GM12891 (cell line): ENCODE results near the gene EPB41L4A.

ENCODE experiments used
- DNase-seq: peaks from one replicate; pipeline ENCODE4 v3.0.0; 2011; ENCODE audit warnings: low spot score; ENCODE audit not compliant: insufficient read length
- FAIRE-seq: peaks from 2 replicates; lab custom pipeline; 2011; peaks lifted over from hg19 to GRCh38; lab: Jason Lieb, UNC
- PAX5 ChIP-seq: IDR thresholded peaks from 2 replicates; pipeline ENCODE4 v1.6.1; 2011; ENCODE audit warnings: low read length, moderate library complexity, mild to moderate bottlenecking; ENCODE audit not compliant: insufficient read depth, severe bottlenecking
- POLR2A ChIP-seq: IDR thresholded peaks from 2 replicates; pipeline ENCODE4 v1.6.1; 2011; ENCODE audit warnings: low read depth, low read length, control low read depth
- POLR2AphosphoS5 ChIP-seq: IDR thresholded peaks from 2 replicates; pipeline ENCODE4 v1.6.1; 2011; ENCODE audit warnings: low read depth, low read length, control low read depth
- POU2F2 ChIP-seq: IDR thresholded peaks from 2 replicates; pipeline ENCODE4 v1.6.1; 2011; ENCODE audit warnings: low read depth, mild to moderate bottlenecking, control low read depth, low read length, moderate library complexity
- SPI1 ChIP-seq: IDR thresholded peaks from 2 replicates; pipeline ENCODE4 v1.6.1; 2011; ENCODE audit warnings: low read depth, low read length, control low read depth
- TAF1 ChIP-seq: IDR thresholded peaks from 2 replicates; pipeline ENCODE4 v1.6.1; 2011; ENCODE audit warnings: low read depth, low read length, control low read depth

Gene EPB41L4A

DNA sequence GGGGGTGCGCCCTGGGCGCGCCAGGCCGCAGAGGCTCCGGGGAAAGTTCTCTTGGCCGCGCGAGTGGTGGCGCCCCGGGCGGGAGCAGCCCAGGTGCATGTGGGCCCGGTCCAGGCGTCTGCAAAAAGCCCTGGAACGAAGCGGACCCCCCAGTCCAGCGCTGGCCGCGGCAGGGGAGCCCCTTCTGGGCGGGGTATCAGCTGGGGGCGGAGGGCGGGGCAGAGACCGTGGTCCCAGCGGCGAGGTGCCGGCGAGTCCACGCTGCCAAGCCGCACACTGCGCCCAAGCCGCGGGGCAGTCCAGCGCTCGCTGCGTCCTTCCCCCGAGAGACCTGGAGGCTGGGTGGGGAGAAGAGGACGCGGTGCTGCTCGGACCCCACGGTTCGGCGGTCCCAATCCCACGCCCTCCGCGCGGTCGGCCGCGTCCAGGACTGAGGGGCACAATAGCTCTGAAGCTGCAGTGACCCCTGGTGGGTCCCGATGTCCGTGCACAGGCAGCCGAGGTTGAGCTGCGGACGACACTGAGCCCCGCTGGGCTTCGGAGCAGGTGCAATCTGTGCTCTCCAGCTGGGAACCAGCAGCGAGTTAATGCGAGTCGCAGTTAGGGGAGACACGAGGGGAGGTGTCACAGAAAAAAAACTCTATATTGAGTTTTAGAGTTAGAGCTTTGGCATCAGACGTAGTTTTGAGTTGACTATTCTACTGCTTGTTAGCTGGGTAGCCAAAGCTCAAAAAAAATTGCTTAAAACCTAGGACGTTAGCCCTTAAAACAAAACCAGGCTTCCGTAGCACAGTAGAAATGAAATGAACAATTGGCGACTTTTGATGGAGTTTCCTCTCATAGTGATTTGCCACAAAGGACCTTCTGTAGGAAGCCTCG, 1.1 kb upstream of the EPB41L4A start:
- TF ChIP-seq POU2F2 (0 out of 2 replicates have a peak, but pooled peaks have one; percentile 31), TAF1 (no peak)
- DNase-seq: peak; percentile 55
- peak; percentile 93 for FAIRE-seq

- TF ChIP-seq PAX5: no peak
- DNase-seq (no peak), FAIRE-seq (peak; percentile 78)
Observed at GRCh38 chr5:112418659-112419163, 366 bp downstream of the EPB41L4A start.

DNA sequence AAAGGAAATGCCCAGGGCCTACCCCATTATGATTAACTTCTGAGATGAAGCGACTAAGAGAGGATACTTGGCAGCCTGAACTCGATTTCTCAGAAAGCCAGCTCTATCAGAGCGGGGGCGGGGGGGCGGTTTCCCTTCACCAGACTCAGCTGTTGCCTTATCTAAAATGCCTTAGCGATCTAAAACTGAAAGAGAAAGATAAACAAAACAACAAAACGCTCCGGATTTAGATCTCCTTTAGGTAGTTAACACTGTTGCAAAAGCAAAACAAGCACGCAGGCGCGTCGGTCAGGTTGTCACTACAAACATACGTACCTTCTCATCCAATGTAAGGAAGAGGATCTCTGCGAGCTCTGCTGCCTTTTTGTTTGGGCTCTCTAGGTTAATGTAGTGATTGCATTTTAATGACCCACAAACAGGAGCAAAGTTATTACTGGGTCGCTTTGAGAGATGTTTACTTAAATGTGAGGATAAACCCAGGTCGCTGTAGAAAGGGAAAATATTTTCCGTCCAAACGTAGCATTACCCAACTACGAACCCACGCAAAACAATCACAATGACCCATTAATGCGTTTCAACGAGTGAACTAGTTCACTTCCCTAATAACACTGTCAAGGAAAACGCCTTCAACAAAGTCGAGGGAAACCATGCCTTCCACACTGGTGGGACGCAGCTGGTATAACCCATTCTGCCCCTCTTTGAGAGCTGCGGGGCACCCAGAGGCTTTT, 982 bp downstream of the EPB41L4A start:
- FAIRE-seq (peak; percentile 75), DNase-seq (peak; percentile 15)
- TF ChIP-seq TAF1 (no peak), SPI1 (no peak), POLR2AphosphoS5 (no peak), POLR2A (no peak), PAX5 (no peak), POU2F2 (no peak)

DNA sequence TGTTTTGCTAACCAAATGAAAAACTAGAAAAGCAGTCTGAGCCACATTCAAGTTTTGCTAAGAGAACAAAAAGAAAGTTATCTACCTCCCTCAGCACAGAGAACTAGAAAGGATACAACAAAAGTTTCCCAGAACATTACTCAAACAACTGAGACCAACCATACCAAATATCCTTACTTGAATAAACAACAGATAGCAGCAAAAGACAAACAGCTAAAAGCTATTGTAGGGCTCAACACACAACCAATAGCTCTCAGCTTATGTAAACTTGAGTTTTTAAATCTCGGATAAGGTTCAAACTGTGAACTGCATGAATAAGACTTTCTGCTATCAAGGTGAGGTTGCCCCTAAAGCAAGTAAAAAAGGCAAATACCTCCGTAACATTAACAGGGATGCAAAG, 3.5 kb downstream of the EPB41L4A start:
- TF ChIP-seq PAX5: no peak
- TF ChIP-seq POU2F2: no peak
- no peak for TF ChIP-seq SPI1
- no peak for TF ChIP-seq POLR2A
- TF ChIP-seq TAF1: no peak
- no peak for TF ChIP-seq POLR2AphosphoS5
- FAIRE-seq (no peak), DNase-seq (no peak)

DNA sequence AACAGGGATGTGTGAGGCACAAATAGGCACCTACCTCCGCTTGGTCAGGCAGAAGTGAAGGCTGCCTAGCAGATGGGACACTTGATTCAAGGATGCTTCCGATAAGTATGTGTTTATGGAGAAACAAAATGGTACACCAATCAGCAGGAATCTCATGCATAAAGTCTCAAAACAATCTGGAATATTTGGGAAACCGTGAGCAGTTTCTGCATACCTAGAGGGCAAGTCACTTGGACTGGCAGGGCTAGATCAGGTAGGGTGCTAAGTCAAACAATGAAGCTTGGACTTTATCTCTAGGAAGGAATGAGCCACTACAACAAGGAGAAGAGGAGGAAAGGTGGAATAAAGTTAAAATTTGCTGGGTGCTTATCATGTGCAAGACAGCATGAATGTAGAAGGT, 5.5 kb downstream of the EPB41L4A start:
- no peak for FAIRE-seq

GRCh38 chr5:112412346-112412745, 6.7 kb downstream of the EPB41L4A start:
- DNase-seq (no peak), FAIRE-seq (peak; percentile 66)
- TF ChIP-seq TAF1 (no peak), POLR2A (no peak), POU2F2 (no peak), POLR2AphosphoS5 (no peak), PAX5 (no peak), SPI1 (no peak)

More for the DNA sequence above, 5.5 kb downstream of the EPB41L4A start:
- no peak for DNase-seq
- TF ChIP-seq SPI1 (no peak), PAX5 (no peak), POU2F2 (no peak), TAF1 (no peak)

- FAIRE-seq: peak; percentile 26
- no peak for DNase-seq
- TF ChIP-seq SPI1 (no peak), PAX5 (no peak), TAF1 (no peak), POU2F2 (no peak), POLR2A (no peak), POLR2AphosphoS5 (no peak)
Observed at GRCh38 chr5:112411903-112412302, 7.2 kb downstream of the EPB41L4A start.

DNA sequence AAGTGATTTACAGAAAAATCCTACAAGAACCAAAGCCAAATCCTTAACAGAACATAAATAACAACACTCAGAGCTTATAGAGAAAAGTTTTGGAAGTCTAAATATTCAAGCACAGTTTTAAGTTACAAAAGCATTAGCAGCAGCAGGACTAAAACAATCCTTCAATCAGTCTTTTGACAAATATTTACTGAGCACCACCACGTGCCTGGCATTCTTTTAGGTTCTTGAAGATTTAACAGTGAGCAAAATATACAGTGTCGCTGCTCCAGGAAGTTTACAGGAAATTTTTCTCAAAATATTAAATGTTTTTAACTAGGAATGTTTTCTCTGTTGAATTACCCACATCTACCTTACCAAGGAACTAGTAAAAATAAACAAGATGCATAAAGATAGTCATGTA, 11.4 kb downstream of the EPB41L4A start:
- no peak for FAIRE-seq

GRCh38 chr5:112407240-112407639, 11.8 kb downstream of the EPB41L4A start:
- DNase-seq (no peak), FAIRE-seq (no peak)
- TF ChIP-seq PAX5 (no peak), TAF1 (no peak), POLR2A (no peak), SPI1 (no peak), POU2F2 (no peak), POLR2AphosphoS5 (no peak)

More for the DNA sequence above, 11.4 kb downstream of the EPB41L4A start:
- TF ChIP-seq POU2F2 (no peak), TAF1 (no peak), PAX5 (no peak), POLR2A (no peak), POLR2AphosphoS5 (no peak), SPI1 (no peak)
- DNase-seq: no peak

- no peak for TF ChIP-seq SPI1
- TF ChIP-seq PAX5: no peak
- no peak for TF ChIP-seq TAF1
- no peak for TF ChIP-seq POU2F2
- TF ChIP-seq POLR2AphosphoS5: no peak
- no peak for TF ChIP-seq POLR2A
- FAIRE-seq: no peak
- DNase-seq: no peak
Observed at GRCh38 chr5:112403069-112403468, 16.0 kb downstream of the EPB41L4A start.
